Liver (tissue), 9 donors: ENCODE measurements around the gene FMN1. TPM values are rescaled to one million over a fixed set of nuclear protein-coding genes. Genes with fewer than 3 reads are reported as not detected.

ENCODE experiments used
- DNase-seq: peaks from one replicate; pipeline ENCODE4 v3.0.0-alpha.2; 2017; ENCODE audit warnings: low spot score
- H3K27ac ChIP-seq, 2 donors: one replicate each; pipeline ENCODE4 v1.7.0; 2013; ENCODE audit warnings: inconsistent platforms in 2 of 2, low read length in 2 of 2, control low read depth in 1 of 2, low read depth in 1 of 2, mild to moderate bottlenecking in 1 of 2
- H3K27me3 ChIP-seq, 4 donors: one replicate each; pipeline versions ENCODE4 v1.6.1 to v1.7.0; 2013; ENCODE audit warnings: low read length in 3 of 4, inconsistent platforms in 1 of 4, mild to moderate bottlenecking in 1 of 4, moderate library complexity in 1 of 4; ENCODE audit not compliant: control insufficient read depth in 4 of 4, insufficient read depth in 4 of 4
- H3K36me3 ChIP-seq, 4 donors: one replicate each; pipeline versions ENCODE4 v1.6.1 to v1.7.0; 2013; ENCODE audit warnings: low read length in 3 of 4, mild to moderate bottlenecking in 3 of 4, low read depth in 1 of 4, moderate library complexity in 1 of 4; ENCODE audit not compliant: control insufficient read depth in 4 of 4, insufficient read depth in 3 of 4
- H3K4me1 ChIP-seq, 4 donors: one replicate each; pipeline versions ENCODE4 v1.6.1 to v1.7.0; 2013; ENCODE audit warnings: low read length in 3 of 4, mild to moderate bottlenecking in 3 of 4, moderate library complexity in 1 of 4; ENCODE audit not compliant: control insufficient read depth in 4 of 4, insufficient read depth in 4 of 4
- H3K4me3 ChIP-seq, 3 donors: one replicate each; pipeline versions ENCODE4 v1.6.1 to v1.7.0; 2013; ENCODE audit warnings: low read length in 3 of 3, control low read depth in 1 of 3, low read depth in 1 of 3, mild to moderate bottlenecking in 1 of 3
- H3K9ac ChIP-seq, 2 donors: one replicate each; pipeline ENCODE4 v1.7.0; 2013; ENCODE audit warnings: low read length in 2 of 2, mild to moderate bottlenecking in 2 of 2, moderate library complexity in 2 of 2, control low read depth in 1 of 2, low read depth in 1 of 2
- H3K9me3 ChIP-seq, 4 donors: one replicate each; pipeline versions ENCODE4 v1.6.1 to v1.7.0; 2013; ENCODE audit warnings: low read length in 3 of 4; ENCODE audit not compliant: control insufficient read depth in 4 of 4
- ATF3 ChIP-seq: IDR thresholded peaks from 2 replicates; pipeline ENCODE4 v1.6.1; 2016; ENCODE audit warnings: antibody characterized with exemption
- CTCF ChIP-seq: fragments of 150-350 bp; IDR thresholded peaks from 2 replicates; pipeline ENCODE4 v1.5.1; 2017; ENCODE audit warnings: improper control_type of control experiment, low read depth, low read length; ENCODE audit not compliant: missing input control
- EGR1 ChIP-seq, 2 donors: IDR thresholded peaks; 2 replicates each; pipeline ENCODE4 v1.6.1; 2016 to 2018; ENCODE audit warnings: antibody characterized with exemption in 2 of 2, low read depth in 2 of 2
- FOXA1 ChIP-seq: IDR thresholded peaks from 2 replicates; pipeline ENCODE4 v1.6.1; 2016; ENCODE audit warnings: antibody characterized with exemption
- FOXA2 ChIP-seq: IDR thresholded peaks from 2 replicates; pipeline ENCODE4 v1.6.1; 2016; ENCODE audit warnings: antibody characterized with exemption
- HNF4A ChIP-seq, 2 donors: conservative IDR thresholded peaks; 2 replicates each; pipeline ENCODE4 v1.6.1; 2016; ENCODE audit warnings: antibody characterized with exemption in 2 of 2, mild to moderate bottlenecking in 2 of 2
- JUND ChIP-seq, 2 donors: IDR thresholded peaks; 2 replicates each; pipeline ENCODE4 v1.6.1; 2016; ENCODE audit warnings: antibody characterized with exemption in 2 of 2
- NR2F2 ChIP-seq: IDR thresholded peaks from 2 replicates; pipeline ENCODE4 v1.6.1; 2016; ENCODE audit warnings: antibody characterized with exemption
- RAD21 ChIP-seq, 2 donors: IDR thresholded peaks; 2 replicates each; pipeline ENCODE4 v1.6.1; 2016; ENCODE audit warnings: antibody characterized with exemption in 2 of 2, mild to moderate bottlenecking in 2 of 2
- REST ChIP-seq: IDR thresholded peaks from 2 replicates; pipeline ENCODE4 v1.6.1; 2016; ENCODE audit warnings: antibody characterized with exemption, mild to moderate bottlenecking
- RXRA ChIP-seq, 2 donors: IDR thresholded peaks; 2 replicates each; pipeline ENCODE4 v1.6.1; 2017 to 2018; ENCODE audit warnings: antibody characterized with exemption in 2 of 2, mild to moderate bottlenecking in 1 of 2
- SP1 ChIP-seq: IDR thresholded peaks from 2 replicates; pipeline ENCODE4 v1.6.1; 2018; ENCODE audit warnings: antibody characterized with exemption, mild to moderate bottlenecking
- TAF1 ChIP-seq: conservative IDR thresholded peaks from 2 replicates; pipeline ENCODE4 v1.6.1; 2016; ENCODE audit warnings: antibody characterized with exemption, mild to moderate bottlenecking
- YY1 ChIP-seq: IDR thresholded peaks from 2 replicates; pipeline ENCODE4 v1.6.1; 2016; ENCODE audit warnings: antibody characterized with exemption, mild to moderate bottlenecking
- WGBS: extraction: QIAGEN DNeasy Blood & Tissue Kit; methylation state at CpG from one replicate; pipeline ENCODE4 v1.1.7; 2013; 5-methylcytosine and 5-hydroxymethylcytosine counted together
- polyA plus RNA-seq, 2 donors: library from polyadenylated mRNA; stranded (reverse) in 1 of 2; unstranded in 1 of 2; fragments of 200-250 nt in 1 of 2; fragments of >200 nt in 1 of 2; fragmentation: Nextera tagmentation in 1 of 2; extraction: Ambion mirVana in 1 of 2; gene quantifications; one replicate each; pipeline versions ENCODE4 v1.2.1 to v1.2.3, GENCODE V29; 2013 to 2015
- total RNA-seq, 2 donors: library from RNA; depleted of rRNA; stranded (reverse); fragments of >200 nt; gene quantifications; one replicate each; pipeline ENCODE4 v1.2.3, GENCODE V29; 2014
- donor health status: healthy.
- donor health status: healthy.
- donor health status: healthy.
- donor health status: healthy.
- donor health status: healthy.

The FMN1 gene
- total and polyA plus RNA-seq, 4 donors, result 0.21 to 5.4 (median 0.53) TPM

GRCh38 chr15:33243393-33243792 lies 48.9 kb upstream of the FMN1 start (continued):
- TF ChIP-seq REST (no peak), HNF4A (conservative IDR thresholded peaks at IDR 0.05) (no peak), FOXA2 (no peak), RAD21 (IDR thresholded peaks at IDR 0.05) (no peak), ATF3 (no peak), TAF1 (no peak), NR2F2 (no peak), FOXA1 (no peak)

GRCh38 chr15:33242669-33243191 lies 48.2 kb upstream of the FMN1 start:
- Histone ChIP-seq H3K9ac (no peak overlapping the region), H3K27ac (no peak overlapping the region), H3K36me3 (no peaks in the 10 kb centered on the region), H3K4me3 (no peak overlapping the region), H3K9me3 (no peaks in the 10 kb centered on the region), H3K27me3 (peaks cover 0 to 3% (median 0%) of the 10 kb centered on the region in 4 donors), H3K4me1 (no peaks in the 10 kb centered on the region)
- TF ChIP-seq JUND (IDR thresholded peaks at IDR 0.05) (no peak), REST (no peak), SP1 (no peak), ATF3 (no peak), CTCF (no peak), EGR1 (IDR thresholded peaks at IDR 0.05; ENCODE audit: low read depth in 2 of 2) (no peak), YY1 (no peak), FOXA2 (no peak), RXRA (IDR thresholded peaks at IDR 0.05) (no peak), FOXA1 (no peak)
- WGBS, result 81% methylated on average over 5 of the region's 5 CpGs
- no peak for DNase-seq
